ENCODE measurements around the gene ZNHIT3.
"Not testable (repeated sequence)": the region's sequence is repeated elsewhere in the genome, so short reads cannot be mapped to it uniquely, and the experiment has no call there.

ZNHIT3 gene

GRCh38 chr17:36486204-36487194, at the start of gene ZNHIT3:
TSS of gene ZNHIT3 (plus strand) at chr17:36486681. CDS start at chr17:36486700, 19 bp downstream.
- H3K4me3 ChIP-seq (replicated peaks; ENCODE audit: low read depth, low read length): peak within 1 kb of the TSS; percentile 89
- peak; percentile 96 for DNase-seq (ENCODE audit: low read depth)
- TF ChIP-seq, protein P1, sequence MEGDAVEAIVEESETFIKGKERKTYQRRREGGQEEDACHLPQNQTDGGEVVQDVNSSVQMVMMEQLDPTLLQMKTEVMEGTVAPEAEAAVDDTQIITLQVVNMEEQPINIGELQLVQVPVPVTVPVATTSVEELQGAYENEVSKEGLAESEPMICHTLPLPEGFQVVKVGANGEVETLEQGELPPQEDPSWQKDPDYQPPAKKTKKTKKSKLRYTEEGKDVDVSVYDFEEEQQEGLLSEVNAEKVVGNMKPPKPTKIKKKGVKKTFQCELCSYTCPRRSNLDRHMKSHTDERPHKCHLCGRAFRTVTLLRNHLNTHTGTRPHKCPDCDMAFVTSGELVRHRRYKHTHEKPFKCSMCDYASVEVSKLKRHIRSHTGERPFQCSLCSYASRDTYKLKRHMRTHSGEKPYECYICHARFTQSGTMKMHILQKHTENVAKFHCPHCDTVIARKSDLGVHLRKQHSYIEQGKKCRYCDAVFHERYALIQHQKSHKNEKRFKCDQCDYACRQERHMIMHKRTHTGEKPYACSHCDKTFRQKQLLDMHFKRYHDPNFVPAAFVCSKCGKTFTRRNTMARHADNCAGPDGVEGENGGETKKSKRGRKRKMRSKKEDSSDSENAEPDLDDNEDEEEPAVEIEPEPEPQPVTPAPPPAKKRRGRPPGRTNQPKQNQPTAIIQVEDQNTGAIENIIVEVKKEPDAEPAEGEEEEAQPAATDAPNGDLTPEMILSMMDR (IDR thresholded peaks at IDR 0.05; ENCODE audit: low read length, missing control alignments): no peak

DNA sequence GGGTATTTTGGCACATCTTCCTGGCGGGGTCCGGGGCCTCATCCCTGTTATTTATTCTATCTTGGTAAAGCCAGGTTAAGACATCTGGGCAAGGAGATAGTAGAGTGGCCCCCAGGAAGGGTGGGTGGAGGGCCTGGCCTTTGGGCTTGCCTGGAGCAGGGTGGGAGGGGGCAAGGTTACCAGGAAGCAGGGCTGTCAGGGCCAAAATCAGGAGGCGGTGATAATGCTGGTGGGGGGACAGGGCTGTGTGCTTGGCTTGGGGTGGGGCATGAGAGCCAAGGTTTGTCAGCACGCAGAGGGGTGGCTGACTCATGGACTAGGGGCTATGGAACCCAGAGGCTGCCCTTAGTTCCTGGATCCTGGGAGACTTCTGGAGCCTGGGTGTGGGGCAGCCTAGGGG, 44.7 kb upstream of the ZNHIT3 start:
- DNase-seq (ENCODE audit: low read depth); H3K4me3 ChIP-seq (replicated peaks; ENCODE audit: low read depth, low read length): not testable (repeated sequence)

GRCh38 chr17:36443777-36444176, 42.7 kb upstream of the ZNHIT3 start:
- no peak overlapping the region for H3K4me3 ChIP-seq (replicated peaks; ENCODE audit: low read depth, low read length)
- TF ChIP-seq, protein P1 (IDR thresholded peaks at IDR 0.05; ENCODE audit: low read length, missing control alignments): no peak

GRCh38 chr17:36449997-36450396, 36.5 kb upstream of the ZNHIT3 start:
- DNase-seq (ENCODE audit: low read depth); H3K4me3 ChIP-seq (replicated peaks; ENCODE audit: low read depth, low read length): not testable (repeated sequence)

More at GRCh38 chr17:36443777-36444176, 42.7 kb upstream of the ZNHIT3 start:
- no peak for DNase-seq (ENCODE audit: low read depth)

GRCh38 chr17:36452888-36453287, 33.6 kb upstream of the ZNHIT3 start:
- not testable (repeated sequence) for H3K4me3 ChIP-seq (replicated peaks; ENCODE audit: low read depth, low read length); DNase-seq (ENCODE audit: low read depth)

DNA sequence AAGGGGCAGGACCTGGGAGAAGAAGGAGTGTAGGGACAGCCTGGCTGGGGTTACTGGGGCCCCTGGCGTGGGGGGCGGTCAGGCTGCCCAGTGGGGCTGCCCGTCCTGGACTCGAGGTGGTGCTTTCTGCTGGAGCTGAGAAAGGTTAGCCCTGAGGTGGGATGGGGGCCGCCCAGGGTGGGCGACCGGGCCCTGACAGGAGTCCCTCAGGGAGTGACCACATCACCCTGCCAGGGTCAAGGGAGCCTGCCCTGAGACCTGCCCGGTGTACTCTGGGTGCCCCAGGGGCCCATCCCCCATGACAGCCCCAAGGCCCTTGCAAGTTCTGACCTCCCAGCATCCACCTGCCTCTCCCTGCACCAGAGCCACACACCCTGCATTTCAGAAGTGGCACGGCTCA, 28.8 kb upstream of the ZNHIT3 start:
- not testable (repeated sequence) for DNase-seq (ENCODE audit: low read depth); H3K4me3 ChIP-seq (replicated peaks; ENCODE audit: low read depth, low read length)

GRCh38 chr17:36459045-36459444, 27.4 kb upstream of the ZNHIT3 start:
- H3K4me3 ChIP-seq (replicated peaks; ENCODE audit: low read depth, low read length): no peak overlapping the region
- TF ChIP-seq, protein P1 (IDR thresholded peaks at IDR 0.05; ENCODE audit: low read length, missing control alignments): no peak
- no peak for DNase-seq (ENCODE audit: low read depth)

DNA sequence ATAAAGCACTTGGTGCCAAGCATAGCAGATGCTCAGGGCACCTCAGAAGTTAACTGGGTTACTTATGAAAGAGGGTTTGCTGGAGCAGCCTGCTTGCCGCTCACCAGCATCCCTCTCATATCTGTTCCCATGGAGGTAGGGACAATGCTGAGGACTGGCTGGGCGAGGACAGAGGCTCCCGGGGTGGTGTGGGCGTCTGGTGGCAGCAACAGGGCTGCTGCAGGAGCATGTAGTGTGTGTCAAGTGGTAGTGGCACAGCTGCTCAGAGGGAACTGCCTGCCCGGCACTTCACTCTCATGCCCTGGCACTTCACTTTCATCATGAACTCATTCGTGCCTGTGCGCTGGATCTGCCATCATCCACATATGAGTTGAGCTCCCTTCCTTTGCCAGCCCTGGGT, 26.9 kb upstream of the ZNHIT3 start:
- no peak for DNase-seq (ENCODE audit: low read depth)
- TF ChIP-seq, protein P1 (IDR thresholded peaks at IDR 0.05; ENCODE audit: low read length, missing control alignments): no peak
- H3K4me3 ChIP-seq (replicated peaks; ENCODE audit: low read depth, low read length): no peak overlapping the region

GRCh38 chr17:36460265-36460937, 26.1 kb upstream of the ZNHIT3 start:
- no peak overlapping the region for H3K4me3 ChIP-seq (replicated peaks; ENCODE audit: low read depth, low read length)
- TF ChIP-seq, protein P1 (IDR thresholded peaks at IDR 0.05; ENCODE audit: low read length, missing control alignments): no peak
- no peak for DNase-seq (ENCODE audit: low read depth)
